ENCODE data around the gene CEP295NL.
"Not testable (repeated sequence)": the region's sequence is repeated elsewhere in the genome, so short reads cannot be mapped to it uniquely, and the experiment has no call there.

CEP295NL gene

GRCh38 chr17:78884148-78884825 is 18.7 kb downstream of the CEP295NL start:
- DNase-seq = no peak

- DNase-seq = no peak
Observed at GRCh38 chr17:78883533-78884131, 19.4 kb downstream of the CEP295NL start.

GRCh38 chr17:78883089-78883532 is 19.9 kb downstream of the CEP295NL start:
- DNase-seq = no peak

- DNase-seq = no peak
Observed at GRCh38 chr17:78882540-78883088, 20.4 kb downstream of the CEP295NL start.

- no peak for DNase-seq
Observed at GRCh38 chr17:78879635-78880186, 23.3 kb downstream of the CEP295NL start.

GRCh38 chr17:78878871-78879527 is 24.0 kb downstream of the CEP295NL start:
- no peak for DNase-seq

GRCh38 chr17:78878261-78878660 is 24.7 kb downstream of the CEP295NL start:
- DNase-seq = no peak

- not testable (repeated sequence) for DNase-seq
Observed at GRCh38 chr17:78876954-78877517, 26.0 kb downstream of the CEP295NL start.

GRCh38 chr17:78876094-78876597 is 26.9 kb downstream of the CEP295NL start:
- no peak for DNase-seq

GRCh38 chr17:78875363-78876093 is 27.5 kb downstream of the CEP295NL start:
- DNase-seq = no peak

GRCh38 chr17:78873519-78874340 is 29.3 kb downstream of the CEP295NL start:
- no peak for DNase-seq

GRCh38 chr17:78872486-78872885 is 30.5 kb downstream of the CEP295NL start:
- no peak for DNase-seq

GRCh38 chr17:78870621-78871020 is 32.4 kb downstream of the CEP295NL start:
- no peak for DNase-seq

GRCh38 chr17:78868391-78868790 is 34.6 kb downstream of the CEP295NL start:
- DNase-seq = no peak

GRCh38 chr17:78867046-78867445 is 36.0 kb downstream of the CEP295NL start:
- not testable (repeated sequence) for DNase-seq

GRCh38 chr17:78865682-78866390 is 37.2 kb downstream of the CEP295NL start:
- peak; percentile 50 for DNase-seq

- DNase-seq = no peak
Observed at GRCh38 chr17:78864117-78864516, 38.9 kb downstream of the CEP295NL start.

- no peak for DNase-seq
Observed at GRCh38 chr17:78862073-78863023, 40.7 kb downstream of the CEP295NL start.

GRCh38 chr17:78861229-78861628 is 41.8 kb downstream of the CEP295NL start:
- DNase-seq = no peak
